GM23338 (cell line): ENCODE data around the gene GTF2H1. TPM values are rescaled to one million over a fixed set of nuclear protein-coding genes. Genes with fewer than 3 reads are reported as not detected.

Source experiments
- ATAC-seq: fragments of 200-7000 bp; cut with Tn5 transposase; 3 replicates; pipeline ENCODE4 v1.9.1; 2020
- DNase-seq: peaks from one replicate; pipeline ENCODE4 v3.0.0-alpha.2; 2015; ENCODE audit warnings: low spot score
- H2AFZ ChIP-seq: fragments of 200-600 bp; sonication (generic); 2 replicates; pipeline ENCODE4 v1.8.0; 2016; ENCODE audit warnings: antibody characterized with exemption, mild to moderate bottlenecking, moderate library complexity
- H3F3A ChIP-seq: fragments of 200-600 bp; sonication (generic); replicated peaks from 2 replicates; pipeline ENCODE4 v1.8.0; 2017; ENCODE audit warnings: antibody characterized with exemption, mixed run types, low read depth
- H3K27ac ChIP-seq: fragments of 200-600 bp; sonication (generic); 2 replicates; pipeline ENCODE4 v1.6.1; 2016; ENCODE audit warnings: low read depth
- H3K27me3 ChIP-seq: fragments of 200-600 bp; sonication (generic); 2 replicates; pipeline ENCODE4 v1.8.0; 2016; ENCODE audit warnings: mild to moderate bottlenecking, mixed run types, moderate library complexity; ENCODE audit not compliant: insufficient read depth
- H3K36me3 ChIP-seq: fragments of 200-600 bp; sonication (generic); 2 replicates; pipeline ENCODE4 v1.8.0; 2016; ENCODE audit warnings: mild to moderate bottlenecking; ENCODE audit not compliant: insufficient read depth
- H3K4me1 ChIP-seq: fragments of 200-600 bp; sonication (generic); 2 replicates; pipeline ENCODE4 v1.8.0; 2016; ENCODE audit warnings: mild to moderate bottlenecking, moderate library complexity; ENCODE audit not compliant: insufficient read depth
- H3K4me2 ChIP-seq: fragments of 200-600 bp; sonication (generic); 2 replicates; pipeline ENCODE4 v1.7.1; 2017; ENCODE audit warnings: mixed run types
- H3K4me3 ChIP-seq: fragments of 200-600 bp; sonication (generic); 2 replicates; pipeline ENCODE4 v1.6.1; 2016; ENCODE audit warnings: mixed run types
- H3K79me2 ChIP-seq: fragments of 200-600 bp; sonication (generic); replicated peaks from 2 replicates; pipeline ENCODE4 v1.8.0; 2017; ENCODE audit warnings: mild to moderate bottlenecking; ENCODE audit not compliant: insufficient read depth
- H3K9me2 ChIP-seq: fragments of 200-600 bp; sonication (generic); 2 replicates; pipeline ENCODE4 v1.8.0; 2017; ENCODE audit not compliant: insufficient read depth
- H4K20me1 ChIP-seq: fragments of 200-600 bp; sonication (generic); replicated peaks from 2 replicates; pipeline ENCODE4 v1.8.0; 2017; ENCODE audit warnings: mild to moderate bottlenecking; ENCODE audit not compliant: insufficient read depth
- H3K27ac Mint-ChIP-seq: 2 replicates; pipeline ENCODE4 v1.8.0; 2020; ENCODE audit warnings: inconsistent platforms, mild to moderate bottlenecking, moderate library complexity, mixed read lengths
- H3K27me3 Mint-ChIP-seq: 3 replicates; pipeline ENCODE4 v1.8.0; 2022; ENCODE audit warnings: low read depth, mild to moderate bottlenecking, moderate library complexity, mixed read lengths, inconsistent platforms; ENCODE audit not compliant: insufficient read depth, poor library complexity
- H3K36me3 Mint-ChIP-seq: 3 replicates; pipeline ENCODE4 v1.8.0; 2021; ENCODE audit warnings: low read depth, mild to moderate bottlenecking, inconsistent platforms, moderate library complexity, mixed read lengths
- H3K4me1 Mint-ChIP-seq: 3 replicates; pipeline ENCODE4 v1.8.0; 2020; ENCODE audit warnings: mild to moderate bottlenecking, inconsistent platforms, mixed read lengths
- H3K4me3 Mint-ChIP-seq: 3 replicates; pipeline ENCODE4 v1.8.0; 2021; ENCODE audit warnings: moderate library complexity, mild to moderate bottlenecking, inconsistent platforms, mixed read lengths
- H3K9me3 Mint-ChIP-seq: 3 replicates; pipeline ENCODE4 v1.8.0; 2020; ENCODE audit warnings: moderate library complexity, mild to moderate bottlenecking, inconsistent platforms, mixed read lengths
- CREB1 ChIP-seq: fragments of 250-450 bp; sonication (Bioruptor Pico); IDR thresholded peaks from 2 replicates; pipeline ENCODE4 v1.5.0; 2020; ENCODE audit warnings: low read depth, mild to moderate bottlenecking, moderate library complexity
- CTCF ChIP-seq, 2 experiments: fragments of 200-600 bp in 1 of 2; sonication (generic) in 1 of 2; conservative IDR thresholded peaks; 2 replicates each; pipeline versions ENCODE4 v1.5.1 to v1.6.1; 2016 to 2017; ENCODE audit warnings: antibody characterized with exemption in 2 of 2, low read depth in 2 of 2, mild to moderate bottlenecking in 2 of 2, moderate library complexity in 1 of 2
- ETS1 ChIP-seq: IDR thresholded peaks from 2 replicates; pipeline ENCODE4 v1.6.1; 2016; ENCODE audit warnings: antibody characterized with exemption
- EZH2 ChIP-seq: fragments of 200-600 bp; sonication (generic); IDR thresholded peaks from one replicate; pipeline ENCODE4 v1.8.0; 2017; ENCODE audit warnings: antibody characterized with exemption, mild to moderate bottlenecking, low read depth; ENCODE audit not compliant: unreplicated experiment
- EZH2phosphoT487 ChIP-seq: fragments of 200-600 bp; sonication (generic); IDR thresholded peaks from one replicate; pipeline ENCODE4 v1.8.1; 2018; ENCODE audit warnings: antibody characterized with exemption; ENCODE audit not compliant: unreplicated experiment
- JUNB ChIP-seq: IDR thresholded peaks from one replicate; pipeline ENCODE4 v1.6.1; 2016; ENCODE audit warnings: antibody characterized with exemption; ENCODE audit not compliant: unreplicated experiment
- NANOG ChIP-seq: IDR thresholded peaks from 2 replicates; pipeline ENCODE4 v1.6.1; 2016; ENCODE audit warnings: antibody characterized with exemption, borderline replicate concordance
- POLR2AphosphoS5 ChIP-seq: IDR thresholded peaks from 2 replicates; pipeline ENCODE4 v1.6.1; 2016; ENCODE audit warnings: antibody characterized with exemption, low read depth
- REST ChIP-seq: IDR thresholded peaks from one replicate; pipeline ENCODE4 v1.6.1; 2018; ENCODE audit warnings: antibody characterized with exemption; ENCODE audit not compliant: unreplicated experiment
- STAT1 ChIP-seq: IDR thresholded peaks from one replicate; pipeline ENCODE4 v1.6.1; 2016; ENCODE audit warnings: antibody characterized with exemption; ENCODE audit not compliant: unreplicated experiment
- ZNF114 ChIP-seq: fragments of 250-450 bp; sonication (Bioruptor Pico); IDR thresholded peaks from 2 replicates; pipeline ENCODE4 v1.5.0; 2020; ENCODE audit warnings: mild to moderate bottlenecking, moderate library complexity
- ZNF331 ChIP-seq: fragments of 250-450 bp; sonication (Bioruptor Pico); IDR thresholded peaks from 2 replicates; pipeline ENCODE4 v1.5.0; 2020; ENCODE audit warnings: low read depth, mild to moderate bottlenecking, moderate library complexity
- ZNF462 ChIP-seq: fragments of 250-450 bp; sonication (Bioruptor Pico); IDR thresholded peaks from 2 replicates; pipeline ENCODE4 v1.5.0; 2020; ENCODE audit warnings: mild to moderate bottlenecking, moderate library complexity
- polyA plus RNA-seq: library from polyadenylated mRNA; unstranded; fragments of >200 nt; fragmentation: Nextera tagmentation; extraction: Ambion mirVana; gene quantifications from 2 replicates; pipeline ENCODE4 v1.2.1, GENCODE V29; 2016
- total RNA-seq: library from RNA; depleted of rRNA; stranded (reverse); fragments of >200 nt; shearing (Covaris generic); gene quantifications from 2 replicates; pipeline ENCODE4 v1.2.3, GENCODE V29; 2014

The GTF2H1 gene
- total and polyA plus RNA-seq, 2 experiments from 2014 or later, result 16.5 to 43.6 TPM

- no peaks in the 10 kb centered on the region for H3K9me2 ChIP-seq
- H4K20me1 ChIP-seq, result no peaks in the 10 kb centered on the region
- H3K27ac ChIP-seq, result no peak overlapping the region
- H2AFZ ChIP-seq, result no peak overlapping the region
- no peaks in the 10 kb centered on the region for H3K27me3 Mint-ChIP-seq
- H3K9me3 Mint-ChIP-seq, result no peaks in the 10 kb centered on the region
- ATAC-seq (no peak), DNase-seq (no peak)
- H3K4me3 ChIP-seq, result no peak overlapping the region
- H3K36me3 Mint-ChIP-seq, result peaks cover 61% of the 10 kb centered on the region
- TF ChIP-seq ZNF114 (CRISPR knock-in tag) (no peak), CTCF (conservative IDR thresholded peaks at IDR 0.05; ENCODE audit: low read depth in 2 of 2) (no peak), NANOG (no peak), EZH2 (no peak), EZH2phosphoT487 (no peak), ZNF462 (CRISPR knock-in tag) (no peak), ZNF331 (no peak), JUNB (no peak), CREB1 (CRISPR knock-in tag) (no peak), REST (no peak), STAT1 (no peak), POLR2AphosphoS5 (no peak), ETS1 (no peak)
- no peaks in the 10 kb centered on the region for H3K79me2 ChIP-seq
- no peak overlapping the region for H3K4me2 ChIP-seq
- no peaks in the 10 kb centered on the region for H3K4me1 ChIP-seq
- peaks cover 52% of the 10 kb centered on the region for H3K36me3 ChIP-seq
- H3F3A ChIP-seq, result 0 out of 2 replicates have a peak, but pooled peaks cover 3% of the 10 kb centered on the region
- no peaks in the 10 kb centered on the region for H3K4me1 Mint-ChIP-seq
- no peaks in the 10 kb centered on the region for H3K27me3 ChIP-seq
- no peak overlapping the region for H3K4me3 Mint-ChIP-seq
- H3K27ac Mint-ChIP-seq, result no peak overlapping the region
Observed at GRCh38 chr11:18282626-18283025, 39.7 kb upstream of the GTF2H1 start.
